Tibial nerve (tissue), 4 donors: ENCODE measurements around the gene DRICH1. TPM values are rescaled to one million over a fixed set of nuclear protein-coding genes. Genes with fewer than 3 reads are reported as not detected.
"Not testable (repeated sequence)": the region's sequence is repeated elsewhere in the genome, so short reads cannot be mapped to it uniquely, and the experiment has no call there.

Experiments
- DNase-seq, 2 donors: peaks; one replicate each; pipeline ENCODE4 v3.0.0-alpha.2; 2019; ENCODE audit warnings: low spot score in 2 of 2
- H3K27ac ChIP-seq, 4 donors: fragments of 200-600 bp; sonication (generic) in 3 of 4; one replicate each; pipeline ENCODE4 v1.5.1; 2017 to 2019; ENCODE audit warnings: mild to moderate bottlenecking in 1 of 4
- H3K27me3 ChIP-seq, 2 donors: fragments of 200-600 bp; sonication (generic) in 1 of 2; one replicate each; pipeline versions ENCODE4 v1.5.1 to v1.6.0; 2017 to 2019
- H3K36me3 ChIP-seq, 3 donors: fragments of 200-600 bp; sonication (generic); one replicate each; pipeline ENCODE4 v1.5.1; 2018 to 2019
- H3K4me1 ChIP-seq, 4 donors: fragments of 200-600 bp; sonication (generic) in 3 of 4; one replicate each; pipeline ENCODE4 v1.5.1; 2017 to 2019
- H3K4me3 ChIP-seq, 4 donors: fragments of 200-600 bp; sonication (generic) in 3 of 4; one replicate each; pipeline ENCODE4 v1.5.1; 2017 to 2019; ENCODE audit warnings: mild to moderate bottlenecking in 1 of 4, moderate library complexity in 1 of 4
- H3K9me3 ChIP-seq, 4 donors: fragments of 200-600 bp; sonication (generic) in 3 of 4; one replicate each; pipeline ENCODE4 v1.5.1; 2017 to 2019
- CTCF ChIP-seq, 5 experiments: fragments of 200-600 bp in 3 of 5; fragments of 450-650 bp in 2 of 5; sonication (generic) in 3 of 5; IDR thresholded peaks; one replicate each; pipeline ENCODE4 v1.5.1; 2016 to 2019; ENCODE audit warnings: antibody characterized with exemption in 5 of 5, mild to moderate bottlenecking in 3 of 5, moderate library complexity in 2 of 5
- EP300 ChIP-seq, 2 donors: sonication (generic); formaldehyde crosslinking; IDR thresholded peaks; one replicate each; pipeline ENCODE4 v1.6.1; 2017; ENCODE audit warnings: antibody characterized with exemption in 2 of 2, mild to moderate bottlenecking in 1 of 2
- POLR2A ChIP-seq, 2 donors: fragments of 450-650 bp; IDR thresholded peaks; one replicate each; pipeline ENCODE4 v1.6.1; 2017; ENCODE audit warnings: antibody characterized with exemption in 2 of 2, mild to moderate bottlenecking in 2 of 2, moderate library complexity in 2 of 2
- WGBS, 2 donors: methylation state at CpG; one replicate each; pipeline ENCODE4 v1.1.5; 2018; 5-methylcytosine and 5-hydroxymethylcytosine counted together
- total RNA-seq, 4 donors: library from RNA; depleted of rRNA; stranded (reverse); fragments of >200 nt; gene quantifications; one replicate each; pipeline ENCODE4 v1.1.0, GENCODE V29; 2016

The DRICH1 gene
- total RNA-seq, 4 donors from 2014 or later = 1.7 TPM; not detected in 3

- DNase-seq = no peak
- no peaks in the 10 kb centered on the region for H3K9me3 ChIP-seq
- 85 to 87% methylated on average over 14 to 20 of the region's 20 CpGs for WGBS, 2 donors
- H3K27me3 ChIP-seq = no peaks in the 10 kb centered on the region
- H3K36me3 ChIP-seq = no peaks in the 10 kb centered on the region
- no peak overlapping the region for H3K27ac ChIP-seq
- H3K4me1 ChIP-seq = no peaks in the 10 kb centered on the region
- H3K4me3 ChIP-seq = no peak overlapping the region
- TF ChIP-seq POLR2A (IDR thresholded peaks at IDR 0.05) (no peak), CTCF (IDR thresholded peaks at IDR 0.05) (no peak), EP300 (IDR thresholded peaks at IDR 0.05) (no peak)
Observed at GRCh38 chr22:23606204-23607131, 25.7 kb downstream of the DRICH1 start.

- H3K9me3 ChIP-seq = no peaks in the 10 kb centered on the region
- TF ChIP-seq EP300 (IDR thresholded peaks at IDR 0.05) = no peak
- TF ChIP-seq CTCF (IDR thresholded peaks at IDR 0.05) = no peak
- TF ChIP-seq POLR2A (IDR thresholded peaks at IDR 0.05) = no peak
- no peaks in the 10 kb centered on the region for H3K4me1 ChIP-seq
- WGBS, 2 donors = 70 to 83% methylated on average over 8 of the region's 8 CpGs
- no peaks in the 10 kb centered on the region for H3K36me3 ChIP-seq
- DNase-seq = no peak
- no peak overlapping the region for H3K27ac ChIP-seq
- no peak overlapping the region for H3K4me3 ChIP-seq
- H3K27me3 ChIP-seq = no peaks in the 10 kb centered on the region
Observed at GRCh38 chr22:23604939-23605712, 27.0 kb downstream of the DRICH1 start.

GRCh38 chr22:23603266-23603665, 28.9 kb downstream of the DRICH1 start:
- H3K9me3 ChIP-seq = no peaks in the 10 kb centered on the region
- no peak for TF ChIP-seq POLR2A (IDR thresholded peaks at IDR 0.05)
- no peak for TF ChIP-seq CTCF (IDR thresholded peaks at IDR 0.05)
- TF ChIP-seq EP300 (IDR thresholded peaks at IDR 0.05) = no peak
- no peak overlapping the region for H3K4me3 ChIP-seq
- H3K27me3 ChIP-seq = no peaks in the 10 kb centered on the region
- no peak for DNase-seq
- H3K27ac ChIP-seq = no peak overlapping the region
- no peaks in the 10 kb centered on the region for H3K4me1 ChIP-seq
- H3K36me3 ChIP-seq = no peaks in the 10 kb centered on the region
- 77 to 78% methylated on average over 7 of the region's 7 CpGs for whole genome bisulfite sequencing, 2 donors

GRCh38 chr22:23598805-23599518, 33.2 kb downstream of the DRICH1 start:
- Histone ChIP-seq H3K36me3 (no peaks in the 10 kb centered on the region), H3K4me3 (no peak overlapping the region), H3K9me3 (no peaks in the 10 kb centered on the region), H3K4me1 (no peaks in the 10 kb centered on the region), H3K27me3 (no peaks in the 10 kb centered on the region), H3K27ac (no peak overlapping the region)
- TF ChIP-seq CTCF (IDR thresholded peaks at IDR 0.05) (no peak), POLR2A (IDR thresholded peaks at IDR 0.05) (no peak), EP300 (IDR thresholded peaks at IDR 0.05) (no peak)
- 92% methylated on average over 9 of the region's 9 CpGs for WGBS, 2 donors
- DNase-seq = no peak

GRCh38 chr22:23597576-23598268, 34.4 kb downstream of the DRICH1 start:
- H3K27me3 ChIP-seq, H3K9me3 ChIP-seq, H3K27ac ChIP-seq, DNase-seq, H3K36me3 ChIP-seq, H3K4me3 ChIP-seq, H3K4me1 ChIP-seq: not testable (repeated sequence)
- 83 to 100% methylated on average over 1 to 4 of the region's 7 CpGs for WGBS, 2 donors

- not testable (repeated sequence) for H3K27me3 ChIP-seq, DNase-seq, H3K36me3 ChIP-seq, H3K4me3 ChIP-seq, H3K9me3 ChIP-seq, H3K4me1 ChIP-seq, H3K27ac ChIP-seq
- 42 to 48% methylated on average over 6 of the region's 6 CpGs for WGBS, 2 donors
Observed at GRCh38 chr22:23595904-23596303, 36.2 kb downstream of the DRICH1 start.
